H9 (cell line): Measurements from ENCODE around the gene TCF7L2. TPM values are rescaled to one million over a fixed set of nuclear protein-coding genes. Genes with fewer than 3 reads are reported as not detected.

Source experiments
- DNase-seq: peaks from one replicate; pipeline ENCODE4 v3.0.0-alpha.2; 2017
- H2AFZ ChIP-seq: one replicate; pipeline ENCODE4 v1.6.1; 2013; ENCODE audit warnings: mild to moderate bottlenecking, low read length, control low read depth, moderate library complexity
- H2AK5ac ChIP-seq: 2 replicates; pipeline ENCODE4 v1.6.1; 2013; ENCODE audit warnings: low read length, control low read depth, mixed read lengths; ENCODE audit not compliant: insufficient read length
- H2BK120ac ChIP-seq: one replicate; pipeline ENCODE4 v1.6.1; 2013; ENCODE audit warnings: low read depth, mild to moderate bottlenecking, low read length, control low read depth, inconsistent platforms; ENCODE audit not compliant: poor library complexity, severe bottlenecking
- H2BK12ac ChIP-seq: 2 replicates; pipeline ENCODE4 v1.6.1; 2013; ENCODE audit warnings: low read length, control low read depth, mixed read lengths, low read depth; ENCODE audit not compliant: insufficient read length
- H2BK15ac ChIP-seq: 2 replicates; pipeline ENCODE4 v1.6.1; 2013; ENCODE audit warnings: low read depth, low read length, control low read depth
- H2BK20ac ChIP-seq: one replicate; pipeline ENCODE4 v1.6.1; 2013; ENCODE audit warnings: low read depth, mild to moderate bottlenecking, low read length, control low read depth, inconsistent platforms; ENCODE audit not compliant: poor library complexity, severe bottlenecking
- H2BK5ac ChIP-seq: 2 replicates; pipeline ENCODE4 v1.6.1; 2013; ENCODE audit warnings: low read length, control low read depth, mixed read lengths; ENCODE audit not compliant: insufficient read length
- H3K14ac ChIP-seq: 2 replicates; pipeline ENCODE4 v1.6.1; 2013; ENCODE audit warnings: low read length, control low read depth; ENCODE audit not compliant: insufficient read depth
- H3K18ac ChIP-seq: 2 replicates; pipeline ENCODE4 v1.6.1; 2013; ENCODE audit warnings: low read depth, mild to moderate bottlenecking, mixed read lengths, low read length, control low read depth; ENCODE audit not compliant: insufficient read length
- H3K23ac ChIP-seq: 2 replicates; pipeline ENCODE4 v1.6.1; 2013; ENCODE audit warnings: low read length, control low read depth, mixed read lengths, low read depth; ENCODE audit not compliant: insufficient read length
- H3K23me2 ChIP-seq: 2 replicates; pipeline ENCODE4 v1.6.1; 2013; ENCODE audit warnings: low read depth, mild to moderate bottlenecking, mixed read lengths, low read length, control low read depth; ENCODE audit not compliant: insufficient read length, poor library complexity, severe bottlenecking
- H3K27ac ChIP-seq: 2 replicates; pipeline ENCODE4 v1.5.1; 2013; ENCODE audit warnings: low read length, control low read depth, mixed read lengths, low read depth; ENCODE audit not compliant: insufficient read length
- H3K27me3 ChIP-seq: 2 replicates; pipeline ENCODE4 v1.6.1; 2013; ENCODE audit warnings: low read length, control low read depth, inconsistent platforms; ENCODE audit not compliant: insufficient read depth
- H3K4ac ChIP-seq: 2 replicates; pipeline ENCODE4 v1.6.1; 2013; ENCODE audit warnings: low read depth, mild to moderate bottlenecking, control low read depth, inconsistent platforms, low read length, moderate library complexity
- H3K4me1 ChIP-seq: 2 replicates; pipeline ENCODE4 v1.6.1; 2013; ENCODE audit warnings: low read length, control low read depth, inconsistent platforms; ENCODE audit not compliant: insufficient read depth
- H3K4me2 ChIP-seq: 2 replicates; pipeline ENCODE4 v1.6.1; 2013; ENCODE audit warnings: low read length, control low read depth, mixed read lengths; ENCODE audit not compliant: insufficient read length, insufficient read depth
- H3K56ac ChIP-seq: 2 replicates; pipeline ENCODE4 v1.6.1; 2013; ENCODE audit warnings: low read depth, mild to moderate bottlenecking, mixed read lengths, low read length, control low read depth; ENCODE audit not compliant: insufficient read length
- H3K79me1 ChIP-seq: 2 replicates; pipeline ENCODE4 v1.6.1; 2013; ENCODE audit warnings: low read depth, mild to moderate bottlenecking, moderate library complexity, low read length, control low read depth, inconsistent platforms; ENCODE audit not compliant: insufficient read depth, poor library complexity, severe bottlenecking
- H3K79me2 ChIP-seq: 2 replicates; pipeline ENCODE4 v1.6.1; 2013; ENCODE audit warnings: low read length, control low read depth, inconsistent platforms; ENCODE audit not compliant: insufficient read depth
- H3K9ac ChIP-seq: 2 replicates; pipeline ENCODE4 v1.6.1; 2013; ENCODE audit warnings: low read length, control low read depth, mixed read lengths; ENCODE audit not compliant: insufficient read length; ENCODE audit errors: extremely low read depth
- H3K9me3 ChIP-seq: one replicate; pipeline ENCODE4 v1.6.1; 2013; ENCODE audit warnings: low read depth, low read length, inconsistent platforms; ENCODE audit not compliant: control insufficient read depth
- H3T11ph ChIP-seq: one replicate; pipeline ENCODE4 v1.6.1; 2013; ENCODE audit warnings: mild to moderate bottlenecking, low read length, control low read depth, inconsistent platforms
- H4K20me1 ChIP-seq: one replicate; pipeline ENCODE4 v1.6.1; 2013; ENCODE audit not compliant: control insufficient read depth, insufficient read length, insufficient read depth
- H4K5ac ChIP-seq: 2 replicates; pipeline ENCODE4 v1.6.1; 2013; ENCODE audit warnings: low read depth, mild to moderate bottlenecking, mixed read lengths, low read length, control low read depth; ENCODE audit not compliant: insufficient read length
- H4K8ac ChIP-seq: replicated peaks from 2 replicates; pipeline ENCODE4 v1.6.1; 2013; ENCODE audit warnings: low read length, control low read depth, mixed read lengths, low read depth; ENCODE audit not compliant: insufficient read length
- H4K91ac ChIP-seq: 2 replicates; pipeline ENCODE4 v1.6.1; 2013; ENCODE audit warnings: low read depth, mild to moderate bottlenecking, moderate library complexity, mixed read lengths, low read length, control low read depth; ENCODE audit not compliant: insufficient read length
- H3K27ac Mint-ChIP-seq, 3 experiments: 2 replicates in 2 of 3; 3 replicates in 1 of 3; pipeline ENCODE4 v1.8.0; 2020 to 2021; ENCODE audit warnings: mixed read lengths in 3 of 3, mild to moderate bottlenecking in 1 of 3, moderate library complexity in 1 of 3
- H3K27me3 Mint-ChIP-seq: 2 replicates; pipeline ENCODE4 v1.8.0; 2021; ENCODE audit warnings: low read depth, mild to moderate bottlenecking, moderate library complexity, mixed read lengths
- H3K36me3 Mint-ChIP-seq, 3 experiments: 2 replicates in 2 of 3; 3 replicates in 1 of 3; pipeline ENCODE4 v1.8.0; 2020 to 2021; ENCODE audit warnings: low read depth in 3 of 3, mixed read lengths in 3 of 3; ENCODE audit not compliant: insufficient read depth in 1 of 3
- H3K4me1 Mint-ChIP-seq, 2 experiments: 2 replicates each; pipeline ENCODE4 v1.8.0; 2020; ENCODE audit warnings: mixed read lengths in 2 of 2
- H3K4me3 Mint-ChIP-seq, 2 experiments: 2 replicates in 1 of 2; 3 replicates in 1 of 2; pipeline ENCODE4 v1.8.0; 2020 to 2021; ENCODE audit warnings: mild to moderate bottlenecking in 2 of 2, mixed read lengths in 2 of 2, moderate library complexity in 1 of 2
- H3K9me3 Mint-ChIP-seq, 2 experiments: 2 replicates in 1 of 2; 3 replicates in 1 of 2; pipeline ENCODE4 v1.8.0; 2020; ENCODE audit warnings: mild to moderate bottlenecking in 2 of 2, mixed read lengths in 2 of 2, moderate library complexity in 1 of 2
- WGBS: extraction: QIAGEN DNeasy Blood & Tissue Kit; methylation state at CpG from one replicate; pipeline ENCODE4 v1.1.7; 2013; ENCODE audit warnings: missing lambda C conversion rate, low lambda C conversion rate, mixed read lengths; ENCODE audit not compliant: insufficient read length; ENCODE audit errors: extremely low coverage; 5-methylcytosine and 5-hydroxymethylcytosine counted together
- total RNA-seq: library from RNA; stranded (reverse); gene quantifications from 2 replicates; pipeline ENCODE4 v1.2.1, GENCODE V29; 2021
- TF ChIP-seq, protein P1 (sequence below): fragments of 200-600 bp; sonication (generic); conservative IDR thresholded peaks from 3 replicates; pipeline ENCODE4 v1.8.0; 2021; ENCODE audit warnings: antibody characterized with exemption, mild to moderate bottlenecking

Gene TCF7L2
- total RNA-seq, 1 experiment from 2014 or later: 71.1 TPM

DNA sequence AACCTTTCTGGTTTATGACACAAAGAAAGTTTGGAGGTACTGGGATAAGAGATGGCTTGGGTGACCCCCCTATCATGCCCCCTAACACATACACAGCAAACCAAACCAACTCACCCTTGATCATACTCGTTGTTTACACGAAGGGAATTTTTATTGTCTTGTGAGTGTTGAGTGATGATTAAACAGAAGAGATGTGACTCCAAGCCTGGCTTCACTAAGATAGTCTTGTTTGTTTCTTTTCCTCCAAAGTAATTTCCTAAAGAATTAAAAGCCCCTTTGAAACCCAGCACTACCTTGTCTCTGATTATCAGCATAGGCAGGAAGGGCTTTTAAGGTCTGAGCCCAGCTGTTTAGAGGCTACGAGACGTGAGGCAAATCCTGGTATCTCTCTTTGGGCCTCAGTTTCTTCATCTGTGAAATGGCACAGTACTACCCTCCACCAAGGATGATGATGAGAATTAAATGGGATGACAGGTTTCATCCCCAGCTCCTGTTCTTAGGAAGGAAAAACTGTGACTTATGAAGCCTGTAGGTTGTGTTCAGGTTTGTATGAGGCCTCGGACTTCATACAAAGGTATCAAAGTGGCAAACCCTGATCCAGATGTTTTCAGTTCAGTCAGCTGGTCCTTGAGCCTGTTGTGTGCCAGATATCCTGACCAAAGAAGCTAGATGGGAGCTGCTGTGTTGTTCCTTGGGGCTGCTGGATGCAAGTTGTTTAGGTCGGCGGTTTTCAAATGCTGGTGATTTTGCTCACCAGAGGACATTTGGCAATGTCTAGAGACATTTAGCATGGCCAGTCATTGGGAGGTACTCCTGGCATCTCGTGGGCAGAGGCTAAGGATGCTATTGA lies 51.8 kb downstream of the TCF7L2 start:
- Mint-ChIP-seq H3K9me3 (no peaks in the 10 kb centered on the region), H3K4me3 (no peak overlapping the region), H3K4me1 (peaks cover 71 to 77% of the 10 kb centered on the region in 2 experiments), H3K36me3 (peaks cover 5 to 37% (median 26%) of the 10 kb centered on the region in 3 experiments; a peak in 6 of 7 replicates), H3K27ac (peak overlapping the region in 2 of 3 experiments; percentile 85 to 94; a peak in 2 of 7 replicates), H3K27me3 (no peaks in the 10 kb centered on the region)
- H3K27ac ChIP-seq: no peak overlapping the region
- no peak for DNase-seq
- H3K18ac ChIP-seq: no peak overlapping the region
- H3K4ac ChIP-seq: no peak overlapping the region
- no peak overlapping the region for H3K23ac ChIP-seq
- H3K23me2 ChIP-seq: no peaks in the 10 kb centered on the region
- H4K5ac ChIP-seq: no peak overlapping the region
- no peaks in the 10 kb centered on the region for H3K27me3 ChIP-seq
- peaks cover 52% of the 10 kb centered on the region for H3K79me2 ChIP-seq
- H2BK12ac ChIP-seq: no peak overlapping the region
- no peak overlapping the region for H3K14ac ChIP-seq
- peaks cover 24% of the 10 kb centered on the region for H3K79me1 ChIP-seq
- H3K4me1 ChIP-seq: peaks cover 10% of the 10 kb centered on the region; the same call in 1 of the 2 replicates
- H4K20me1 ChIP-seq: no peaks in the 10 kb centered on the region
- no peak overlapping the region for H2BK5ac ChIP-seq
- no peak overlapping the region for H2AK5ac ChIP-seq
- H3K4me2 ChIP-seq: no peak overlapping the region
- no peak overlapping the region for H2BK120ac ChIP-seq
- no peak overlapping the region for H3K56ac ChIP-seq
- H2BK20ac ChIP-seq: no peak overlapping the region
- no peak overlapping the region for H2AFZ ChIP-seq
- no peak overlapping the region for H4K91ac ChIP-seq
- no peak overlapping the region for H3K9ac ChIP-seq
- no peak overlapping the region for H2BK15ac ChIP-seq
- TF ChIP-seq, protein P1, sequence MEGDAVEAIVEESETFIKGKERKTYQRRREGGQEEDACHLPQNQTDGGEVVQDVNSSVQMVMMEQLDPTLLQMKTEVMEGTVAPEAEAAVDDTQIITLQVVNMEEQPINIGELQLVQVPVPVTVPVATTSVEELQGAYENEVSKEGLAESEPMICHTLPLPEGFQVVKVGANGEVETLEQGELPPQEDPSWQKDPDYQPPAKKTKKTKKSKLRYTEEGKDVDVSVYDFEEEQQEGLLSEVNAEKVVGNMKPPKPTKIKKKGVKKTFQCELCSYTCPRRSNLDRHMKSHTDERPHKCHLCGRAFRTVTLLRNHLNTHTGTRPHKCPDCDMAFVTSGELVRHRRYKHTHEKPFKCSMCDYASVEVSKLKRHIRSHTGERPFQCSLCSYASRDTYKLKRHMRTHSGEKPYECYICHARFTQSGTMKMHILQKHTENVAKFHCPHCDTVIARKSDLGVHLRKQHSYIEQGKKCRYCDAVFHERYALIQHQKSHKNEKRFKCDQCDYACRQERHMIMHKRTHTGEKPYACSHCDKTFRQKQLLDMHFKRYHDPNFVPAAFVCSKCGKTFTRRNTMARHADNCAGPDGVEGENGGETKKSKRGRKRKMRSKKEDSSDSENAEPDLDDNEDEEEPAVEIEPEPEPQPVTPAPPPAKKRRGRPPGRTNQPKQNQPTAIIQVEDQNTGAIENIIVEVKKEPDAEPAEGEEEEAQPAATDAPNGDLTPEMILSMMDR: no peak
- no peak overlapping the region for H3T11ph ChIP-seq
- WGBS: no CpG with 5 or more reads among the region's 8 CpGs
- H4K8ac ChIP-seq: no peak overlapping the region
- no peaks in the 10 kb centered on the region for H3K9me3 ChIP-seq
